ENCODE results near the gene PPIC.
"Not testable (repeated sequence)": the region's sequence is repeated elsewhere in the genome, so short reads cannot be mapped to it uniquely, and the experiment has no call there.

PPIC gene

GRCh38 chr5:122985006-122985700, 51.4 kb downstream of the PPIC start:
- H3K9me3 Mint-ChIP-seq, result no peaks in the 10 kb centered on the region
- no peak overlapping the region for H3K4me3 Mint-ChIP-seq
- no peak overlapping the region for H3K27ac Mint-ChIP-seq
- no peak for DNase-seq
- H3K4me1 Mint-ChIP-seq, result no peaks in the 10 kb centered on the region
- CTCF ChIA-PET, result no interaction called here
- peaks cover 7% of the 10 kb centered on the region for H3K27me3 Mint-ChIP-seq
- H3K36me3 Mint-ChIP-seq, result no peaks in the 10 kb centered on the region

DNA sequence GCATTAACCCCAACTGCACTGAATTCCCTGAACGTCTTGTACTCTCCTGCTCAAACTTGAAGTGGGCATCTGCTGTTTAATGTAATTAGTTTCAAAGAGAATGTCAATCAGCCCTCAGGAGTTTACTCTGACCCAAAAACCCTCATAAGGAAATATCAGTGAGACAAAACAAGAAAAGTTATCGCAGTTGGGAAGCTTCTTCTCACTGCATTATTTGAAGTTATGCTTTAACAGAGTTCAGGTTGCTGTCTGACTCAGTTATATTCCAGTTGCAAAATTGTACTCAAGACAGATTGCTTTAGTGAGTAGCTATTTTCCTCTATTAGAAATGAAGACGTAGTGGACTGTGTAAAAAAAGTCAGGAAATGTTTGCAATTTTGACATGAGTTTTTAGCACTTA, 52.1 kb downstream of the PPIC start:
- CTCF ChIA-PET, result no interaction called here
- H3K27ac Mint-ChIP-seq, result no peak overlapping the region
- H3K4me3 Mint-ChIP-seq, result no peak overlapping the region

GRCh38 chr5:122982376-122982775, 54.1 kb downstream of the PPIC start:
- no peak overlapping the region for H3K27ac Mint-ChIP-seq
- DNase-seq, result no peak
- H3K9me3 Mint-ChIP-seq, result no peaks in the 10 kb centered on the region
- CTCF ChIA-PET, result no interaction called here
- H3K27me3 Mint-ChIP-seq, result peaks cover 7% of the 10 kb centered on the region
- H3K36me3 Mint-ChIP-seq, result no peaks in the 10 kb centered on the region
- H3K4me3 Mint-ChIP-seq, result no peak overlapping the region
- no peaks in the 10 kb centered on the region for H3K4me1 Mint-ChIP-seq

More for the DNA sequence above, 52.1 kb downstream of the PPIC start:
- no peak for DNase-seq
- no peaks in the 10 kb centered on the region for H3K36me3 Mint-ChIP-seq
- H3K27me3 Mint-ChIP-seq, result peaks cover 7% of the 10 kb centered on the region
- no peaks in the 10 kb centered on the region for H3K9me3 Mint-ChIP-seq
- H3K4me1 Mint-ChIP-seq, result no peaks in the 10 kb centered on the region

DNA sequence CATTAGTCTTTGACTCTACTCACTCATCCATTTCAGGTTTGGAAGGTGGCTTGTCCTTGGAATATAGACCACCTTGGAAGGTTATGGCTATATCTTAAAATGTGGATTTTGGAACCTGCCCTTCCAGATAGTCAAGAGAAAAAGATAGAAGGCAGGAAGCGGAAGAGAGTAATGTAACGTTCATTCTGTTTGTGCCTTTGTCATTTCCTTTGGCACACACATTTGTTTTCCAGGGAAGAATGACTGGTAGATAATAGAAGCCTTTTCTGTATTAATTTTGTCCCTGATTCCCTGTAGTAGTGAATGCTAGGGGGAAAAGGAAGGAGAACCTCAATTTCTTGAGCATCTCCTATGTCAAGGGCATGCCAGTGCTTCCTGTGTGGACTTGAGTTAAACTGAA, 54.7 kb downstream of the PPIC start:
- no peak overlapping the region for H3K4me3 Mint-ChIP-seq
- H3K27me3 Mint-ChIP-seq, result peaks cover 5% of the 10 kb centered on the region
- H3K4me1 Mint-ChIP-seq, result no peaks in the 10 kb centered on the region
- no peak for DNase-seq
- no peak overlapping the region for H3K27ac Mint-ChIP-seq
- no peaks in the 10 kb centered on the region for H3K9me3 Mint-ChIP-seq
- H3K36me3 Mint-ChIP-seq, result no peaks in the 10 kb centered on the region
- CTCF ChIA-PET, result no interaction called here

- Mint-ChIP-seq H3K36me3 (no peaks in the 10 kb centered on the region), H3K27me3 (peaks cover 4% of the 10 kb centered on the region), H3K4me1 (no peaks in the 10 kb centered on the region), H3K27ac (no peak overlapping the region), H3K4me3 (no peak overlapping the region), H3K9me3 (no peaks in the 10 kb centered on the region)
- no peak for DNase-seq
- CTCF ChIA-PET, result no interaction called here
Measured at GRCh38 chr5:122978644-122979297, 57.8 kb downstream of the PPIC start.

DNA sequence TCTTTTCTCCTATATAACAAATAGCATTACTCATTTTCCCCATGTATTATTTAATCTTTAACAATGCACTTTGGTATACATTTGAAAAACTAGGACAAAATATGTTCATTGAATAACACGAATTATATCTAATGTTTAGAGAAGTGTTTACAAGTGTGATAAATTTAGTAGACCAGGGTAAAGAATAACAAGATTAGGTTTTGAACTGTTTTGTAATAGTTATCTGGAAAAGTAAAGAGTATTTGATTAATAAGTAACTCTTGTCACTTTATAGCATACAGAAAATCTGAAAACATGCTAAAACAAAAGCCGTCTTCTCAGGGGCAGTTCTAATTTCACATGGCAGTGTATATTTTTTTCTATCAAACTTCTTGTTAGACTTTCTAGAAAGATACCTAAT, 58.5 kb downstream of the PPIC start:
- CTCF ChIA-PET, result no interaction called here
- Mint-ChIP-seq H3K27ac (no peak overlapping the region), H3K4me3 (no peak overlapping the region), H3K36me3 (no peaks in the 10 kb centered on the region), H3K9me3 (no peaks in the 10 kb centered on the region), H3K27me3 (peaks cover 4% of the 10 kb centered on the region), H3K4me1 (no peaks in the 10 kb centered on the region)
- no peak for DNase-seq

DNA sequence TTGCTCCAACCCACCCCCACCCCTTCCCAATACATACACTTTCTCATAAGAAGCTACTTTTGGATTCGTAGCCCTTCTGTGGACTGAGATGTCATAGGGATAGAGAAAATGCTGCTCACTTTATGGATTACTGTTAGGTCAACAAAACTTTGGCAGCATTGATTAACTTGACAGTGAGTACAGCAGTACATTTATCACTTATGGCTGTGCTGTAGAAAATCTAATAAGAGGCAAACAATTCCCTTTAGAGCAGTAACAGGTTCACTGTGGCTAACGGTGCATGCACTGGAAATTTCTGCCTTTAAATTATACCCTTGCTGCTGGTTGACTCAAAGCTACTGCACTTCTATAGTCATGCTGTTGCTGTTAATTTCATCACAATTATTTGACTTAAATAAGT, 59.2 kb downstream of the PPIC start:
- Mint-ChIP-seq H3K27ac (no peak overlapping the region), H3K9me3 (no peaks in the 10 kb centered on the region), H3K27me3 (peaks cover 4% of the 10 kb centered on the region), H3K4me3 (no peak overlapping the region), H3K4me1 (no peaks in the 10 kb centered on the region), H3K36me3 (no peaks in the 10 kb centered on the region)
- DNase-seq, result no peak
- CTCF ChIA-PET, result no interaction called here

DNA sequence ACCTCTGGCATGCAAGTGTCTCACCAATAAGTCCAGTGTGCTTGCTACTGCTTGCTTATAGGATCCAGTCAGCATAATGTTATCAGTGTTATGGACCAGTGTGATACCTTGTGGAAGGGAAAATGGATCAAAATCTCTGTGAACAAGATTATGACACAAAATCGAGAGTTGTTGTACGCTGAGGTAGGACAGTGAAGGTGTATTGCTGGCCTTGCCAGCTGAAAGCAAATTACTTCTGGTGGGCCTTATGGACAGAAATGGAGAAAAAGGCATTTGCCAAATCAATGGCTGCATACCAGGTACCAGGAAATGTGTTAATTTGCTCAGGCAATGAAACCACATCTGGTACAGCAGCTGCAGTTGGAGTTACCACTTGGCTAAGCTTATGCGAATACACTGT, 62.3 kb downstream of the PPIC start:
- H3K36me3 Mint-ChIP-seq, H3K4me1 Mint-ChIP-seq, H3K27me3 Mint-ChIP-seq, H3K27ac Mint-ChIP-seq, CTCF ChIA-PET, H3K9me3 Mint-ChIP-seq, DNase-seq, H3K4me3 Mint-ChIP-seq: not testable (repeated sequence)

DNA sequence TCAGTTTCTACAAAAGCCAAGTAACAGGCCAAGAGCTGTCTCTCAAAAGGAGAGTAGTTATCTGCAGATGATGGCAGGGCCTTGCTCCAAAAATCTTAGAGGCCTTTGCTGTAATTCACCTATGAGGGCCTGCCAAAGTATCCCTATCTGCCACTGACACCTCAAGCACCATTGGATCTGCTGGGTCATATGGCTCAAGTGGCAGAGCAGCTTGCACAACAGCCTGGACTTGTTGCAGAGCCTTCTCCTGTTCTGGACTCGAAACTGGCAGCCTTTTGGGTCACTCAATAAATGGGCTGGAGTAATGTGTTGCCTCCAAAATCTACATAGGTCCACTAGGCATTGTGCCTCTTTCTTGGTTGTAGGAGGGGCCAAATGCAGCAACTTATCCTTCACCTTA, 62.8 kb downstream of the PPIC start:
- H3K4me1 Mint-ChIP-seq, H3K36me3 Mint-ChIP-seq, H3K4me3 Mint-ChIP-seq, H3K9me3 Mint-ChIP-seq, H3K27me3 Mint-ChIP-seq, H3K27ac Mint-ChIP-seq, CTCF ChIA-PET, DNase-seq: not testable (repeated sequence)

All from activated naive CD4-positive, alpha-beta T cell treated with anti-CD3 and anti-CD28 coated beads, Interleukin-2, amount 10 ng/mL, durations not matched to agents 7 days and 5 days (primary cell).